Suprapubic skin (tissue), 3 donors: ENCODE results near the gene NEGR1.

Source experiments
- CTCF ChIP-seq, 2 donors: fragments of 200-600 bp in 1 of 2; fragments of 450-650 bp in 1 of 2; sonication (generic) in 1 of 2; IDR thresholded peaks; one replicate each; pipeline ENCODE4 v1.5.1; 2016 to 2019; ENCODE audit warnings: antibody characterized with exemption in 2 of 2, mild to moderate bottlenecking in 1 of 2, moderate library complexity in 1 of 2
- POLR2A ChIP-seq, 2 donors: fragments of 450-650 bp; IDR thresholded peaks; one replicate each; pipeline ENCODE4 v1.6.1; 2017; ENCODE audit warnings: antibody characterized with exemption in 2 of 2, mild to moderate bottlenecking in 2 of 2, moderate library complexity in 2 of 2

- TF ChIP-seq CTCF (IDR thresholded peaks at IDR 0.05), result no peak
- no peak for TF ChIP-seq POLR2A (IDR thresholded peaks at IDR 0.05)
Observed at GRCh38 chr1:71593523-71593922, 688.8 kb downstream of the NEGR1 start.
